HepG2 (cell line): ENCODE measurements around the gene GDPD5. TPM values are rescaled to one million over a fixed set of nuclear protein-coding genes. Genes with fewer than 3 reads are reported as not detected.

Experiments used
- ATF2 ChIP-seq: sonication (generic); formaldehyde crosslinking; IDR thresholded peaks from 2 replicates; pipeline ENCODE4 v1.4.0; 2020; ENCODE audit warnings: missing genetic modification reagents
- HOXD1 ChIP-seq: sonication (generic); formaldehyde crosslinking; IDR thresholded peaks from 2 replicates; pipeline ENCODE4 v1.5.0; 2020; ENCODE audit warnings: missing genetic modification reagents
- KDM5A ChIP-seq: fragments of 200-600 bp; sonication (generic); IDR thresholded peaks from 2 replicates; pipeline ENCODE4 v1.7.0; 2018; ENCODE audit warnings: antibody characterized with exemption, mild to moderate bottlenecking, low read length, borderline replicate concordance
- MEIS1 ChIP-seq: sonication (generic); formaldehyde crosslinking; IDR thresholded peaks from 2 replicates; pipeline ENCODE4 v1.9.0; 2021; ENCODE audit warnings: mild to moderate bottlenecking, missing genetic modification reagents, moderate library complexity, borderline replicate concordance
- NFRKB ChIP-seq: fragments of 450-650 bp; IDR thresholded peaks from 2 replicates; pipeline ENCODE4 v1.6.1; 2017
- POLR2AphosphoS2 ChIP-seq: IDR thresholded peaks from 2 replicates; pipeline ENCODE4 v1.6.1; 2011; ENCODE audit warnings: low read depth, low read length, improper control_type of control experiment
- SALL1 ChIP-seq: sonication (generic); formaldehyde crosslinking; IDR thresholded peaks from 2 replicates; pipeline ENCODE4 v1.8.0; 2022; ENCODE audit warnings: mild to moderate bottlenecking, missing genetic modification reagents
- SIN3B ChIP-seq: fragments of 150-350 bp; IDR thresholded peaks from 2 replicates; pipeline ENCODE4 v1.6.1; 2014; ENCODE audit warnings: low read length
- SNAPC5 ChIP-seq: sonication (generic); formaldehyde crosslinking; IDR thresholded peaks from 2 replicates; pipeline ENCODE4 v1.8.1; 2023; ENCODE audit warnings: mild to moderate bottlenecking, missing genetic modification reagents, borderline replicate concordance
- SP4 ChIP-seq: sonication (generic); formaldehyde crosslinking; IDR thresholded peaks from 2 replicates; pipeline ENCODE4 v1.8.1; 2023; ENCODE audit warnings: mild to moderate bottlenecking, missing genetic modification reagents
- STAT5B ChIP-seq: sonication (generic); formaldehyde crosslinking; IDR thresholded peaks from 2 replicates; pipeline ENCODE4 v1.4.0; 2020; ENCODE audit warnings: missing genetic modification reagents
- TEAD3 ChIP-seq: optimal IDR thresholded peaks from 2 replicates; pipeline ENCODE3; 2016; ENCODE audit warnings: borderline replicate concordance
- THAP11 ChIP-seq: IDR thresholded peaks from 2 replicates; pipeline ENCODE4 v1.6.1; 2016; ENCODE audit warnings: missing biosample characterization, missing genetic modification reagents
- TOE1 ChIP-seq: sonication (generic); formaldehyde crosslinking; IDR thresholded peaks from 2 replicates; pipeline ENCODE4 v1.4.0; 2020; ENCODE audit warnings: mild to moderate bottlenecking, missing genetic modification reagents
- YEATS4 ChIP-seq: sonication (generic); formaldehyde crosslinking; IDR thresholded peaks from 2 replicates; pipeline ENCODE4 v1.4.0; 2020; ENCODE audit warnings: missing genetic modification reagents, borderline replicate concordance
- ZNF24 ChIP-seq: fragments of 450-650 bp; IDR thresholded peaks from 2 replicates; pipeline ENCODE4 v1.6.1; 2017; ENCODE audit warnings: antibody characterized with exemption, mild to moderate bottlenecking
- ZNF260 ChIP-seq: sonication (generic); formaldehyde crosslinking; IDR thresholded peaks from 2 replicates; pipeline ENCODE4 v1.4.0; 2020; ENCODE audit warnings: missing genetic modification reagents, low read depth, mild to moderate bottlenecking, borderline replicate concordance
- ZNF263 ChIP-seq: sonication (generic); formaldehyde crosslinking; IDR thresholded peaks from 2 replicates; pipeline ENCODE4 v1.4.0; 2020; ENCODE audit warnings: missing genetic modification reagents
- ZNF333 ChIP-seq: sonication (generic); formaldehyde crosslinking; IDR thresholded peaks from 2 replicates; pipeline ENCODE4 v1.4.0; 2020; ENCODE audit warnings: mild to moderate bottlenecking, missing genetic modification reagents, borderline replicate concordance
- ZNF33A ChIP-seq: sonication (generic); formaldehyde crosslinking; IDR thresholded peaks from 2 replicates; pipeline ENCODE4 v1.5.1; 2020; ENCODE audit warnings: missing genetic modification reagents, mild to moderate bottlenecking, moderate library complexity, borderline replicate concordance
- ZNF431 ChIP-seq: sonication (generic); formaldehyde crosslinking; IDR thresholded peaks from 2 replicates; pipeline ENCODE4 v1.9.0; 2022; ENCODE audit warnings: missing genetic modification reagents, low read depth, mild to moderate bottlenecking, borderline replicate concordance
- ZNF558 ChIP-seq: sonication (generic); formaldehyde crosslinking; IDR thresholded peaks from 2 replicates; pipeline ENCODE4 v1.9.0; 2022; ENCODE audit warnings: mild to moderate bottlenecking, missing genetic modification reagents, borderline replicate concordance
- ZNF724P ChIP-seq: sonication (generic); formaldehyde crosslinking; IDR thresholded peaks from 2 replicates; pipeline ENCODE4 v1.8.0; 2022; ENCODE audit warnings: missing genetic modification reagents, borderline replicate concordance
- ZNF772 ChIP-seq: sonication (generic); formaldehyde crosslinking; IDR thresholded peaks from 2 replicates; pipeline ENCODE4 v1.5.0; 2020; ENCODE audit warnings: mild to moderate bottlenecking, missing genetic modification reagents
- polyA plus RNA-seq, 8 experiments: library from polyadenylated mRNA; depleted of rRNA in 3 of 8; stranded (reverse) in 7 of 8; unstranded in 1 of 8; fragments of >200 nt; fragmentation: Illumina TruSeq in 4 of 8; extraction: Trizol in 4 of 8; gene quantifications; 2 replicates each; pipeline versions ENCODE4 v1.2.1 to v1.2.3, GENCODE V29; 2011 to 2016; ENCODE audit warnings: low read depth in 4 of 8, missing spikeins in 1 of 8, mixed read lengths in 1 of 8; ENCODE audit not compliant: insufficient read depth in 1 of 8
- total RNA-seq, 5 experiments: library from RNA; depleted of rRNA; stranded (reverse); fragments of >200 nt; fragmentation: Illumina TruSeq; extraction: Trizol; gene quantifications; 2 replicates each; pipeline ENCODE4 v1.2.3, GENCODE V29; 2016; ENCODE audit warnings: low read depth in 1 of 5
- TF ChIP-seq, protein P1 (sequence below): sonication (generic); formaldehyde crosslinking; IDR thresholded peaks from 2 replicates; pipeline ENCODE4 v1.4.0; 2020; ENCODE audit warnings: mild to moderate bottlenecking, low read depth, missing genetic modification reagents
- TF ChIP-seq, protein P2 (sequence below): IDR thresholded peaks from 2 replicates; pipeline ENCODE4 v1.6.1; 2016; ENCODE audit warnings: low read depth

GDPD5 gene
- total and polyA plus RNA-seq, 2 of the 13 experiments (the other 11 are each of a cell fraction or from before 2014, with no cell fraction given): 55.0 to 67.5 TPM

GRCh38 chr11:75562048-75562835 lies 36.5 kb upstream of the GDPD5 start, which contains the start of gene SERPINH1 (continued):
- TF ChIP-seq ZNF33A (CRISPR knock-in tag) (0 out of 2 replicates have a peak, but pooled peaks have one; percentile 74), ZNF333 (CRISPR knock-in tag) (peak; percentile 71; the same call in 1 of the 2 replicates), MEIS1 (no peak), SALL1 (no peak; the same call in none of the 2 replicates), STAT5B (CRISPR knock-in tag) (no peak), ATF2 (no peak), KDM5A (no peak), ZNF724P (CRISPR knock-in tag) (no peak), TEAD3 (CRISPR knock-in tag) (peak; percentile 32), POLR2AphosphoS2 (no peak), ZNF431 (peak; percentile 78; the same call in 1 of the 2 replicates), ZNF772 (CRISPR knock-in tag) (no peak), ZNF558 (CRISPR knock-in tag) (peak; percentile 78; the same call in 1 of the 2 replicates), TOE1 (CRISPR knock-in tag) (0 out of 2 replicates have a peak, but pooled peaks have one; percentile 12), NFRKB (no peak), ZNF24 (no peak), SNAPC5 (CRISPR knock-in tag) (no peak), SIN3B (0 out of 2 replicates have a peak, but pooled peaks have one; percentile 18), ZNF260 (CRISPR knock-in tag) (no peak), SP4 (CRISPR knock-in tag) (peak; percentile 73; the same call in 1 of the 2 replicates), THAP11 (CRISPR knock-in tag) (peak; percentile 58; the same call in 1 of the 2 replicates), YEATS4 (peak; percentile 64; the same call in 1 of the 2 replicates), ZNF263 (peak; percentile 2; the same call in 1 of the 2 replicates), HOXD1 (CRISPR knock-in tag) (no peak)
- TF ChIP-seq, protein P1, sequence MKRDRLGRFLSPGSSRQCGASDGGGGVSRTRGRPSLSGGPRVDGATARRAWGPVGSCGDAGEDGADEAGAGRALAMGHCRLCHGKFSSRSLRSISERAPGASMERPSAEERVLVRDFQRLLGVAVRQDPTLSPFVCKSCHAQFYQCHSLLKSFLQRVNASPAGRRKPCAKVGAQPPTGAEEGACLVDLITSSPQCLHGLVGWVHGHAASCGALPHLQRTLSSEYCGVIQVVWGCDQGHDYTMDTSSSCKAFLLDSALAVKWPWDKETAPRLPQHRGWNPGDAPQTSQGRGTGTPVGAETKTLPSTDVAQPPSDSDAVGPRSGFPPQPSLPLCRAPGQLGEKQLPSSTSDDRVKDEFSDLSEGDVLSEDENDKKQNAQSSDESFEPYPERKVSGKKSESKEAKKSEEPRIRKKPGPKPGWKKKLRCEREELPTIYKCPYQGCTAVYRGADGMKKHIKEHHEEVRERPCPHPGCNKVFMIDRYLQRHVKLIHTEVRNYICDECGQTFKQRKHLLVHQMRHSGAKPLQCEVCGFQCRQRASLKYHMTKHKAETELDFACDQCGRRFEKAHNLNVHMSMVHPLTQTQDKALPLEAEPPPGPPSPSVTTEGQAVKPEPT (CRISPR knock-in tag): no peak
- TF ChIP-seq, protein P2, sequence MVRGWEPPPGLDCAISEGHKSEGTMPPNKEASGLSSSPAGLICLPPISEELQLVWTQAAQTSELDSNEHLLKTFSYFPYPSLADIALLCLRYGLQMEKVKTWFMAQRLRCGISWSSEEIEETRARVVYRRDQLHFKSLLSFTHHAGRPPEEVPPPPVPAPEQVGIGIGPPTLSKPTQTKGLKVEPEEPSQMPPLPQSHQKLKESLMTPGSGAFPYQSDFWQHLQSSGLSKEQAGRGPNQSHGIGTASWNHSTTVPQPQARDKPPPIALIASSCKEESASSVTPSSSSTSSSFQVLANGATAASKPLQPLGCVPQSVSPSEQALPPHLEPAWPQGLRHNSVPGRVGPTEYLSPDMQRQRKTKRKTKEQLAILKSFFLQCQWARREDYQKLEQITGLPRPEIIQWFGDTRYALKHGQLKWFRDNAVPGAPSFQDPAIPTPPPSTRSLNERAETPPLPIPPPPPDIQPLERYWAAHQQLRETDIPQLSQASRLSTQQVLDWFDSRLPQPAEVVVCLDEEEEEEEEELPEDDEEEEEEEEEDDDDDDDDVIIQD (CRISPR knock-in tag): no peak
